Breast epithelium (tissue), 3 donors: ENCODE measurements around the gene C16orf82.

Experiments
- POLR2A ChIP-seq: fragments of 450-650 bp; IDR thresholded peaks from one replicate; pipeline ENCODE4 v1.6.1; 2016; ENCODE audit warnings: antibody characterized with exemption, mild to moderate bottlenecking, moderate library complexity
- TF ChIP-seq, protein P1 (sequence below), 3 donors: fragments of 450-650 bp; IDR thresholded peaks; one replicate each; pipeline ENCODE4 v1.5.1; 2016 to 2017; ENCODE audit warnings: antibody characterized with exemption in 3 of 3, mild to moderate bottlenecking in 3 of 3, moderate library complexity in 3 of 3

DNA sequence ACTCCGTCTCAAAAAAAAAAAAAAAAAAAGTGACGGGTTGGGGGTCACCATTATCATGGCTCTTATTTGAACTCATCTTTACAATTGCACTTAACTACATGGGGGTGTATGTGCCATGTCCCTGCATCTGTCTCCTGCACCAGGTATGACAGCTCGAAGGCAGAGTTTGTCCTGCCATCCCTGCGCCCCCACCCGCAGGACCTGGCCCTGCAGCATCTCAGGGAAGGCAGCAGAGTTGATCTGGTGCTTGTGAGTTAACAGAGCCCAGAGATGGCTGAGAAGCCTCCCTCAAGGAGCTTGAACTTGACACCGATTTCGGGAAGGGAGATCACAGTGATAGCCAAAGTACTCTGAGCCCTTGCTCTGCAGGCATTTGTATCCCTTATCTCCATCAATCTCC, 44.8 kb downstream of the C16orf82 start:
- TF ChIP-seq, protein P1, sequence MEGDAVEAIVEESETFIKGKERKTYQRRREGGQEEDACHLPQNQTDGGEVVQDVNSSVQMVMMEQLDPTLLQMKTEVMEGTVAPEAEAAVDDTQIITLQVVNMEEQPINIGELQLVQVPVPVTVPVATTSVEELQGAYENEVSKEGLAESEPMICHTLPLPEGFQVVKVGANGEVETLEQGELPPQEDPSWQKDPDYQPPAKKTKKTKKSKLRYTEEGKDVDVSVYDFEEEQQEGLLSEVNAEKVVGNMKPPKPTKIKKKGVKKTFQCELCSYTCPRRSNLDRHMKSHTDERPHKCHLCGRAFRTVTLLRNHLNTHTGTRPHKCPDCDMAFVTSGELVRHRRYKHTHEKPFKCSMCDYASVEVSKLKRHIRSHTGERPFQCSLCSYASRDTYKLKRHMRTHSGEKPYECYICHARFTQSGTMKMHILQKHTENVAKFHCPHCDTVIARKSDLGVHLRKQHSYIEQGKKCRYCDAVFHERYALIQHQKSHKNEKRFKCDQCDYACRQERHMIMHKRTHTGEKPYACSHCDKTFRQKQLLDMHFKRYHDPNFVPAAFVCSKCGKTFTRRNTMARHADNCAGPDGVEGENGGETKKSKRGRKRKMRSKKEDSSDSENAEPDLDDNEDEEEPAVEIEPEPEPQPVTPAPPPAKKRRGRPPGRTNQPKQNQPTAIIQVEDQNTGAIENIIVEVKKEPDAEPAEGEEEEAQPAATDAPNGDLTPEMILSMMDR (IDR thresholded peaks at IDR 0.05), result no peak
- no peak for TF ChIP-seq POLR2A
